ENCODE data around the gene AKAP9.
"Not testable (repeated sequence)": the region's sequence is repeated elsewhere in the genome, so short reads cannot be mapped to it uniquely, and the experiment has no call there.

AKAP9 gene

GRCh38 chr7:91915401-91916050, 25.1 kb upstream of the AKAP9 start:
- no peak for TF ChIP-seq POLR2A (IDR thresholded peaks at IDR 0.05; ENCODE audit: low read depth, low read length)
- no peak for TF ChIP-seq POLR2AphosphoS5 (IDR thresholded peaks at IDR 0.05; ENCODE audit: low read depth, low read length)
- TF ChIP-seq TAF1 (IDR thresholded peaks at IDR 0.05; ENCODE audit: borderline replicate concordance, low read depth, low read length), result no peak
- no peak for DNase-seq (ENCODE audit: insufficient read length)
- no peak for FAIRE-seq

DNA sequence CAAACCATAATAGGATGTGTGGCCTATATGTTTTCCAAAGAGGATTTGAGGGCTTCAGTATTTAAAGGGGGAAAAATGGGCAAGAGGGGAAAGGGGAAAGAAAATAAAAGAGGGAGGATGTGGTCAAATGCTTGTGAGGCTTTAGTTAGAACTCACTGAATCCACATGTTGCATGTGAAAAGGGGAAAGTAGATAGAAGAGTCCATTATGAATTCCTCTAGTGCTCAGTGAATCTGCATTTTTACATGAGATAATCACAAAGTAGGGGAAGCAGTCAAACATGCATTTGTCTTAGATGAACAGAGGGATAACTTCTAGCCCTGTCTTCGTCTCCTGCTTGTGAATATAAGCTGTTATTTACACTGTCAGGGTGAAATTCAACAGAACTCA, 24.6 kb upstream of the AKAP9 start:
- TF ChIP-seq TAF1 (IDR thresholded peaks at IDR 0.05; ENCODE audit: borderline replicate concordance, low read depth, low read length) (no peak), POLR2A (IDR thresholded peaks at IDR 0.05; ENCODE audit: low read depth, low read length) (no peak), POLR2AphosphoS5 (IDR thresholded peaks at IDR 0.05; ENCODE audit: low read depth, low read length) (no peak)
- FAIRE-seq (no peak), DNase-seq (ENCODE audit: insufficient read length) (no peak)

DNA sequence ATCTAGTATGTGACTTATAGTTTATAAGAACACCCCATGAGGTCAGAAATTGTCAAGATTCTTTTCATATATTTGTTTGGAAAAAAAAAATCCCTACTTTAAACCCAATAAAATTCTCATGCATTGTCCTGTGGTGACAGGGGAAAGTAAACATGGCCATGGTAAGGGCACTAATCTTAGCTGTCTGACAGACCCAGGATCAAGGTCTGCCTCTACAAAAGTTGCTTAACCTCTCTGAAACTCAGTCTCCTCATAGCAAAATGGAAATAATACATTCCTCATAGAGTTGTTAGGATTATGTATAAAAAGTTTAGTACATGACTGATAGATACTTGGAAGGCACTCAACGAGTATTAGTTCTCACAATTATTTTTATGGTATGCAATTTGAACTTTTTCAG, 22.3 kb upstream of the AKAP9 start:
- FAIRE-seq, result no peak
- TF ChIP-seq POLR2AphosphoS5 (IDR thresholded peaks at IDR 0.05; ENCODE audit: low read depth, low read length) (no peak), POLR2A (IDR thresholded peaks at IDR 0.05; ENCODE audit: low read depth, low read length) (no peak), TAF1 (IDR thresholded peaks at IDR 0.05; ENCODE audit: borderline replicate concordance, low read depth, low read length) (no peak)

DNA sequence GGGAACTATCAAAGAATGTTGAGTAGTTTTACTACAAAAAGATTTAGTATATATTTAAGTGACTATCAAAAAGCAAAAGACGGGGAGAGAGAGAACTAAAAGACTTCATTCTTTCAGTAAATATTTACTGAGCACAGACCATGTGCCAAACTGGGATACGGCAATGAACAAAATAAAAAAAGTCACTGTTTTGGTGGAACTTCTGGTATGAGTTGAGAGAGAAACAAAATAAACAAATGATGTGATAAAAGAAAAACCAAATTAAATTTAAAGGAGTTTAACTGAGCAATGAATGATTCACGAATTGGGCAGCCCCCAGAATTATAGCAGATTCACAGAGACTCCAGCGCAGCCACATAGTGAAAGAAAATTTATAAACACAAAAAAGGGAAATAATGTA, 17.8 kb upstream of the AKAP9 start:
- FAIRE-seq (no peak), DNase-seq (ENCODE audit: insufficient read length) (no peak)
- TF ChIP-seq POLR2AphosphoS5 (IDR thresholded peaks at IDR 0.05; ENCODE audit: low read depth, low read length) (no peak), POLR2A (IDR thresholded peaks at IDR 0.05; ENCODE audit: low read depth, low read length) (no peak), TAF1 (IDR thresholded peaks at IDR 0.05; ENCODE audit: borderline replicate concordance, low read depth, low read length) (no peak)

More for the DNA sequence above, 22.3 kb upstream of the AKAP9 start:
- no peak for DNase-seq (ENCODE audit: insufficient read length)

DNA sequence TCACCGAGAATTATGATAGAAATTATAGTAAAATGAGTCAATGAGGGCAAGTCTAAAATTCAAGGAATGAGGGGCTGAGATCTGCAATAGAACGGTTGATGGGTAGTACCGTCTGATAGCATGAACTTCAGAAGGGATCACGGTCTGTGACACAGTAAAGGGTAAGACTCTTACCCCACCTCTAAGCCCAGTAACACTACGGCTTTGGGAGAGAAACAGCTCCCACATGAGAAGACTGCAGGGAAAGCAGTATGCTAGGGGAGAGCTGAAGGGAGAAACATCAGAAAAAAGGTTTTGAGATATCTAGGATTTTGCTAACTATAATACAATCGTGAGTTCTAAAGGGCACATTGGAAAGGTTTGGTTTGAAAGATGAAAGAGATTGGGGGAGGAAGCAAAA, 12.8 kb upstream of the AKAP9 start:
- DNase-seq (ENCODE audit: insufficient read length) (no peak), FAIRE-seq (no peak)
- TF ChIP-seq TAF1 (IDR thresholded peaks at IDR 0.05; ENCODE audit: borderline replicate concordance, low read depth, low read length) (no peak), POLR2A (IDR thresholded peaks at IDR 0.05; ENCODE audit: low read depth, low read length) (no peak), POLR2AphosphoS5 (IDR thresholded peaks at IDR 0.05; ENCODE audit: low read depth, low read length) (no peak)

DNA sequence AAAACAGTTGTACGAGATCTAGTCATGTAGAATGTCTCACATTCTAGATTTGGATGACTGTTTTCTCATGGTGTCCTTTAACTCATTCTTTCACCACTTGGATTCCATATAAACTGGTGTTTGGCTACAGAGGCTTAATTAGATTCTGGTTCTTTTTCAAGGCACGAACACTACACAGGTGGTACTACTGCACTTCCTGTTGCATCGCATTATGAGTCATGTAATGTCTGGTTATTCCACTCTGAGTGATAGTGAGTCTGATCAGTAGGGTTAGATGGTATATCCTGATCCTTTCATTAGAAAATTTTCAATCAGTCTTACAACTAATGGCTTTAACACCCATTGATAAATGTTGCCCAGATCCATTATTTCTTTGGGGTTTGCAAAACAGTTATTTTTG, 11.2 kb upstream of the AKAP9 start:
- TF ChIP-seq TAF1 (IDR thresholded peaks at IDR 0.05; ENCODE audit: borderline replicate concordance, low read depth, low read length), result no peak
- TF ChIP-seq POLR2A (IDR thresholded peaks at IDR 0.05; ENCODE audit: low read depth, low read length), result no peak
- no peak for TF ChIP-seq POLR2AphosphoS5 (IDR thresholded peaks at IDR 0.05; ENCODE audit: low read depth, low read length)
- no peak for DNase-seq (ENCODE audit: insufficient read length)
- no peak for FAIRE-seq

DNA sequence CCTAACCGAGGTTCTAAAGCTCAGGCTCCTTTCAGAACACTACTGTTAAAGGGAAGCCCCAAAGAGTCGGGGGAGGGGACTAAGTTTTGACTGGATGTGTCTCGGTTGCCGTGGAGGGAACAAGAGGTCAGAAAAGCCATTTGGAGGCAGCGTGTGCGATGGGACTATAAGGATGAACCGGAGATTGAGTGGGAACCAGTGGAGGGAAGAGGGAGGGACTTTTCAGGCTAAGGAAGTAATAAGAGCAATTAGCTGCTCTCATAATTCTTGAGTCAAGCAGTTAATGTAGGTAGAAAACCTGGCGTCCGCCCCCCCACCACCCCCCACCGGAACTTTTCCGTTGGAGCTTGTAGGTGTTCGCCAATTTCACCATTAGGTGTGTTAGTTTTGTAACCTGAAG, 491 bp upstream of the AKAP9 start:
- FAIRE-seq (peak; percentile 67), DNase-seq (ENCODE audit: insufficient read length) (no peak)
- TF ChIP-seq TAF1 (IDR thresholded peaks at IDR 0.05; ENCODE audit: borderline replicate concordance, low read depth, low read length) (no peak), POLR2A (IDR thresholded peaks at IDR 0.05; ENCODE audit: low read depth, low read length) (no peak), POLR2AphosphoS5 (IDR thresholded peaks at IDR 0.05; ENCODE audit: low read depth, low read length) (no peak)

GRCh38 chr7:91941450-91941849, 788 bp downstream of the AKAP9 start:
- no peak for TF ChIP-seq TAF1 (IDR thresholded peaks at IDR 0.05; ENCODE audit: borderline replicate concordance, low read depth, low read length)
- TF ChIP-seq POLR2AphosphoS5 (IDR thresholded peaks at IDR 0.05; ENCODE audit: low read depth, low read length), result no peak
- no peak for TF ChIP-seq POLR2A (IDR thresholded peaks at IDR 0.05; ENCODE audit: low read depth, low read length)
- DNase-seq (ENCODE audit: insufficient read length), result no peak
- peak; percentile 17 for FAIRE-seq

DNA sequence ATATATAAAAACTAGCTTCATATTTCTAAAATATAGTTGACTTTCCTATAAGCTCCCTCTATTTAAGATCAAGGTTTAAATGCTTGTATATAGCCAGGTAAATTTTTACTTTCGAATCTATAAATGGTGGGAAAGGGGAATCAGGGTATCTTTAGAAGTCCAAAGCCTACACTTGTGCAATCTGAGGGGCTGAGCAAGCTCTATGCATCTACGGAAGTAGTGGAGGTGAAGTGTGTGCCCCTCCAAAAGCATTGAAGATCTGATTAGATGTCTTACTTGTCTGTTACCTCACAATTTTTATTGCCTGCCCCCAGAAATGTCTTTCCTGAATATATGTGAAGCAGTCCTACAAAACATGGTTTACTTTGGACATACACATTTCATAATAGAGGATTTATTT, 1.6 kb downstream of the AKAP9 start:
- FAIRE-seq (no peak), DNase-seq (ENCODE audit: insufficient read length) (no peak)
- TF ChIP-seq POLR2A (IDR thresholded peaks at IDR 0.05; ENCODE audit: low read depth, low read length), result no peak
- TF ChIP-seq TAF1 (IDR thresholded peaks at IDR 0.05; ENCODE audit: borderline replicate concordance, low read depth, low read length), result no peak
- no peak for TF ChIP-seq POLR2AphosphoS5 (IDR thresholded peaks at IDR 0.05; ENCODE audit: low read depth, low read length)

DNA sequence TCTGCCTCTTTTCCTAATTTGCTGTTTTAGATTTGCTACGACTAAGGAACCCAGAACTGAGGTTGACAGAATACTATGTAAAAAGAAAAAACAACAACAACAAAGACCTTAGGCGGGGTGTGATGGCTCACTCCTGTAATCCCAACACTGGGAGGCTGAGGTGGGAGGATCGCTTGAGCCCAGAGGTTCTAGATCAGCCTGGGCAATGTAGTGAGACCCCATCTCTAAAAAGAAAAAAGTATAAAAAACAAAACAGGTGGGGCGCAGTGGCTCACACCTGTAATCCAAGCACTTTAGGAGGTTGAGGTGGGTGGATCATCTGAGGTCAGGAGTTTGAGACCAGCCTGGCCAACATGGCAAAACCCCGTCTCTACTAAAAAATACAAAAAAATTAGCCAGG, 4.3 kb downstream of the AKAP9 start:
- FAIRE-seq; DNase-seq (ENCODE audit: insufficient read length): not testable (repeated sequence)

DNA sequence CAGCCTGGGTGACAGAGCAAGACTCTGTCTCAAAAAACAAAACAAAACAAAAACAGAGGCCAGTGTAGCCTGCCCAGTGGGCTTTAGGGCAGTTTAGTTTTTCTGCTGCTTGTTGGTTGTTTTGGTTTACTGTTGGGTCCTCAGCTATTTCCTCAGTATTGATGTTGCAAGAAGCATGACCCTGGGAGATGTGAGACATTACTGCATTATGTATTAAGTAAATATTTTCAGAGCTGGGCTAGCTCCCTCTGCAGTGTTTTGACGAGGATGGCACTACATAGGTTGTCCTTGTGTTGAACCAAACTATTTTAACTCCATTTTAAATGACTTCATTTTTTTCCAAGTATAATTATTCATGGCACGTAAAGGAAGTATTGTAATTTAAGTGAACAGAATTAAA, 4.8 kb downstream of the AKAP9 start:
- FAIRE-seq, result no peak
- DNase-seq (ENCODE audit: insufficient read length), result no peak
- TF ChIP-seq POLR2AphosphoS5 (IDR thresholded peaks at IDR 0.05; ENCODE audit: low read depth, low read length), result no peak
- TF ChIP-seq POLR2A (IDR thresholded peaks at IDR 0.05; ENCODE audit: low read depth, low read length), result no peak
- no peak for TF ChIP-seq TAF1 (IDR thresholded peaks at IDR 0.05; ENCODE audit: borderline replicate concordance, low read depth, low read length)

DNA sequence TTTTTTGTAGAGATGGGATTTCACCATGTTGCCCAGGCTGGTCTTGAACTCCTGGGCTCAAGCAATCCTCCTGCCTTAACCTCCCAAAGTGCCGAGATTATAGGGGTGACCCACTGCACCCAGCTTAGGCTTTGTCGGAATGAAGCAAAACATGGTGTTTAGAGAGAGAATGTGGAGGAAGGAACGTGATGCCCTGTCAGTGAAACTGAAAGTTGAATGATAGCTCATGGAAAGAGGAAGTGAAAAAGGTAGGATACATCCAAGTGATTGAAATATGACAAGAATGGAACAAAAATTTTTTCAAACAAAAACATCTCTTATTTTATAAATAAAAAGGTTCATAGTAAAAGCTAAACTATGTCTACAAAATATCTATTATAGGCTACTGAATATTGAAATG, 5.9 kb downstream of the AKAP9 start:
- FAIRE-seq (peak; percentile 46), DNase-seq (ENCODE audit: insufficient read length) (no peak)
- TF ChIP-seq POLR2AphosphoS5 (IDR thresholded peaks at IDR 0.05; ENCODE audit: low read depth, low read length) (no peak), POLR2A (IDR thresholded peaks at IDR 0.05; ENCODE audit: low read depth, low read length) (no peak), TAF1 (IDR thresholded peaks at IDR 0.05; ENCODE audit: borderline replicate concordance, low read depth, low read length) (no peak)

GRCh38 chr7:91947948-91948347, 7.3 kb downstream of the AKAP9 start:
- FAIRE-seq (no peak), DNase-seq (ENCODE audit: insufficient read length) (no peak)
- TF ChIP-seq POLR2A (IDR thresholded peaks at IDR 0.05; ENCODE audit: low read depth, low read length), result no peak
- TF ChIP-seq POLR2AphosphoS5 (IDR thresholded peaks at IDR 0.05; ENCODE audit: low read depth, low read length), result no peak
- TF ChIP-seq TAF1 (IDR thresholded peaks at IDR 0.05; ENCODE audit: borderline replicate concordance, low read depth, low read length), result no peak

Data from GM12892 (cell line).